GM18519 (cell line): ENCODE data around the gene PTPRA.
"Not testable (repeated sequence)": the region's sequence is repeated elsewhere in the genome, so short reads cannot be mapped to it uniquely, and the experiment has no call there.

Source experiments
- ATAC-seq: cut with Tn5 transposase; IDR thresholded peaks from one replicate; pipeline ENCODE4 v1.9.1; 2021; ENCODE audit warnings: mild to moderate bottlenecking, moderate library complexity; ENCODE audit not compliant: unreplicated experiment, low FRiP score

The PTPRA gene

DNA sequence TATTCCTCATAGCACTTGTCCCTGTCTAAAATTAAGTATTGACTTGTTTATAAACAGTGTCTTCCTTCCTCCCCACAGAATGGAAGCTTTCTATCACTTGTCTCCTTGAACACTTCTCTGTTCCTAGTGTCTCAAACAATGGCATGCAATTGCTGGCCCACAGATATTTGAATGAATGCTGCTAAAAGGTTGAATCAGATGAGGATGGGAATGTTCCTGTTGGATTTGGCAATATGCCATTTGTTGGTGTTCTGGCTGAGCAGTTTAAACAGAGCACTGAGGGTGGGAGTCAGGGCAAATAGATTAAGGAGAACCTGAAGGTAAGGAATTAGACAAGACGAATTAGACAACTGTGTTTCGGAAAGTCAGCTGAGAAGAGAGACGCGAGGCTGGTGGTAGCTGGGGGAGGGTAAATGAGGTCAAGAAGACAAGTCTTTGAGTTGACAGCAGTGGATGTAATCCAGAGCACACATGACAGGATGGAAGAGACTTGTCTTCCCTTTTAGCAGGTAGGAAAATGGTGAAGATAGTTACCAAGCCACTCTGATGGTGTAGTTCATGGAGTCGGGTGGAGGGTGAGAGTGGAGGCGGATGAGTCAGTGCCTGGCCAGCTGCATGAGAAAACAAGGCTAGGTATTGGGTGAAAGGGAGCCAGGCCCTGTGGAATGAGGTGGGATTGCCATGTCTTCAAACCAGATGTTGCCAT, 111.8 kb downstream of the PTPRA start:
- no peak for ATAC-seq

DNA sequence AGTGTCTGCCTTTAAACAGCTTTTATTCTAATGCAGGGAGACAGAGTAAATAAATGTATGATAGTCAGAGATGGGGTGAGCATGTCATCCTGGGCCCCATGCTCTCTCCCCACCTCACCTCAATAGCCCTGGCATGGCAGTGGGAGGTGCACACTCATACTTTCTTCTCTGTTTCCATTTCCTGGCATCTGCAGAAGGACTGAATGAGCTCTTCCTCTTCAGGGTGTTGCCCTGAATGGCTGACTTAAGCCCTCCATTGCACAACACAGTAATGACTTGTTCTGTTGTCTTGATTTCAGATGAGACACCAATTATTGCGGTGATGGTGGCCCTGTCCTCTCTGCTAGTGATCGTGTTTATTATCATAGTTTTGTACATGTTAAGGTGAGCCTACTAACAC, 113.2 kb downstream of the PTPRA start:
- ATAC-seq: no peak

DNA sequence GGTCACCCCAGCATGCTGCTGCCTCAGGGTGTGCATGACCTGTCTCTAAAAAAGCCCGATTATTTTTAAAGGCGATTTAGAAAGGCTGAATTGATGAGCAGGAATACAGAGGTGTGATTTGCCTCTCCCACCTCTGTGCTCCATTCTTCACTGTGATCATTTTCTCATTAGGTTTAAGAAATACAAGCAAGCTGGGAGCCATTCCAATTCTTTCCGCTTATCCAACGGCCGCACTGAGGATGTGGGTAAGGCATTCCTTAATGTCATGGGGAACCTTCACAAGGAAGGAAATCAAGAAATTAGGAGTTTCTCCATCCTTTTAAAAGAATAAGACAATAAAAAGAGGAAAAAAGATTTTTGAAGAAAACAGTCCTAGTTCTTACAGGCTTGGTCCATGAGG, 114.6 kb downstream of the PTPRA start:
- ATAC-seq: no peak

DNA sequence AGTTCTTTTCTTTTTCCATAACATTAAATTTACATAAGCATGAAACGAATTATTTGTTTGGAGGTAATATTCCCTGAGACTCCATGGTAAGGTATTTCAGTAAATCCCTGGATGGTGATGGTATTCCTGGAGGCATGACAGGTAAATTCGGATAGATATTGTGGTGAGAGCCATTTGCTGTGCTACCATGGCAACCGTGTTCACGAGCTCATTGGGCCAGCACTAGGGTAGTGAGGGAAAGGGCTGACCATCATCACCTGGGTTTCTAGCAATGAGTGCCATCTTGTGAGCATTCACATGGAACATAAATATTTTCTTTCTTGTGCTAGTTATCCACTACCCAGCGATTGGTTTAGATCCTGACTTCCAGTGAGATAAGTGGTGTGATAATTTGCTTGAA, 118.3 kb downstream of the PTPRA start:
- no peak for ATAC-seq

DNA sequence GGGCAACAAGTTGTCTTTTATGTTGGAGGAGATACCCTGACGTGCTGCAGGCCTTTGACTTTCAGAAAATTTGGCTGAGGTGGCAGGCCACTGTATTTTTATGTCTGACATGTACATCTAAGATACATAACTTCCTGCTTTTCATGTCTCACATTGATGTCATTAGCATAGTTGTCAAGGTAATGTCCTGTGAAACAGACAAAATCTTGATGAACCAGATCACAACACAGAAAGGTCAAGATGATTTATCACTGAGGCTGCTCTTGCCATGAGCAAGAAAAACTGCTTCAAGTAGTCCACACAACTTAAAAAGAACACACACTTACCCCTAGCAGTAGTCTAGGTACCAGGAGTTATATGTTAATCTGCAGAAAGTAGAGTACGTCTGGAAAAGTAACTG, 120.0 kb downstream of the PTPRA start:
- ATAC-seq: no peak

DNA sequence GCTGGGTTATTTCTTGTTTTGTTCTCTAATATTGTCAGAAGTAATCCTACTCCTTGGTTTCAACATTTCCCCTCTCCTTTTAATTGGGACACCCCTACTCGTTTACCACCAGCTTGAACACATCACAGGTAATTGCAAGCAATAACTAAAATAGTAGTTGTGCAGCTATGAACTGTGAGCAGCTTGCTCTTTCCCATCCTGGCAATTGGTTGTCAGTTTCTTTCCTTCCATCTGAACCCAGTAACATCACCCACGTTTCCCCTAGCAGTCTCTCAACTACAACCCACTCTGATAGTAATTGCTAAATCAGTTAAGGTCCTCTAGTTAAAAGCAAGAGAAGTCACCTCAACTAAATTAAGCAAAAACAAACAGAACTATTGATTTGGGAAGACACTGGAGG, 122.5 kb downstream of the PTPRA start:
- ATAC-seq: no peak

DNA sequence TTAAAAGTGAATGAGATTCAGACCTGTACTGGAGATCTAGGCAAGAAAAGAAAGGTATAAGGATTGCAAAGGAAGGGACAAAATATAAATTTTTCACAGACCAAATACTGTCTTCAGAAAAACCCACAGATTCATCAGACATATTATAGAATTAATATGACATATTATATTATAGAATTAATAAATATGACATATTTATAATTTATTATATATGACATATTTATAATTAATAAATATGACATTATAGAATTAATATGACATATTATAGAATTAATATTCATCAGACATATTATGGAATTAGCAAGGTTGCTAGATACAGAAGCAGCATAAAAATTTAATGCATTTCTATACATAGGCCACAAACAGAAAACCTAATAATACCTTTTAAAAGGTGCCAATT, 125.4 kb downstream of the PTPRA start:
- no peak for ATAC-seq

DNA sequence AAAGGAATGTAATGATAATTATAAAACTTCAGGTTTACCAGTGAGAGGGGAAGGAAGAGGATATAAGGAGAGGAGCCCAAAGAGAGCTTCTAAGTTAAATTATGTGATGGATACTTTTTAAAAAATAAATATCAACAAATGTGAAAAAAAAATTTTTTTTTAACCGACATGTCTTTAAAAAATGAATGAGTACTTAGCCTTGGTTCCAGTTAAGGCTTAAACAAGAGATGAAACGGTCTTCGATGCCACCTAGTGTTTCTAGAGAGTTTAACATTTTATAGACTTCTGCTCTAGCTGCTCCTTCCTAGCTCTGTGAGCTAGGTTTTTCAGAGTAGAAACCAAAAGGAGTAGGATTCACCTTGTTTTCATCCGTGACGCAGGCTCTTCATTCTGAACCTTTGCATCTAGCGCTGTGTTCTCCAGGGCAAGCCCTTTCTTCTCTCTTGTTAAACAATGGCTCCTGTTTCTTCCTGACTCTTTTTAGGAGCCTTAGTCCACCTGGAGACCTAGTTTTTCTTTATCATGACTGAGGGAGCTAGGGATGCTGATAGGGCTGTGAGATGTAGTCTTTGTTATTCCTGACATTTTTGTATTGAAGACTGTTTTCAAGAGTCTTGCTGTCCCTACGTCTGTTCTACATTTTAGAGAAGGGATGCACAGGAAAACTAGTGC, 127.7 kb downstream of the PTPRA start:
- no peak for ATAC-seq

DNA sequence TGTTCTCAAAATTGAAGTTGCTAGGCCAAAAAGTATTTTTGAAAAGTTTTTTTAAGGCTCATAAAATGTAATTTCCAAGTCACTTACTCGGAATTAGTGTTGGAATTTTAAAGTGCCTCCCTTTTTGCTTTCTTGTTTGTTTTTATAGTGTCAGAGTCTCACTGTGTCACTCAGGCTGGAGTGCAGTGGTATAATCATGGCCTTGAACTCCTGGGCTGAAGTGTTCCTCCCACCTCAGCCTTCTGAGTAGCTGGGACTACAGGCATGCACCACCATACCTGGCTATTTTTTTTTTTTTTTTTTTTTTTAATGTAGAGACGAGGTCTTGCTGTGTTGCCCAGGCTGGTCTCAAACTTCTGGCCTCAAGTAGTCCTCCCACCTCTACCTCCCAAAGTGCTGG, 130.1 kb downstream of the PTPRA start:
- no peak for ATAC-seq

DNA sequence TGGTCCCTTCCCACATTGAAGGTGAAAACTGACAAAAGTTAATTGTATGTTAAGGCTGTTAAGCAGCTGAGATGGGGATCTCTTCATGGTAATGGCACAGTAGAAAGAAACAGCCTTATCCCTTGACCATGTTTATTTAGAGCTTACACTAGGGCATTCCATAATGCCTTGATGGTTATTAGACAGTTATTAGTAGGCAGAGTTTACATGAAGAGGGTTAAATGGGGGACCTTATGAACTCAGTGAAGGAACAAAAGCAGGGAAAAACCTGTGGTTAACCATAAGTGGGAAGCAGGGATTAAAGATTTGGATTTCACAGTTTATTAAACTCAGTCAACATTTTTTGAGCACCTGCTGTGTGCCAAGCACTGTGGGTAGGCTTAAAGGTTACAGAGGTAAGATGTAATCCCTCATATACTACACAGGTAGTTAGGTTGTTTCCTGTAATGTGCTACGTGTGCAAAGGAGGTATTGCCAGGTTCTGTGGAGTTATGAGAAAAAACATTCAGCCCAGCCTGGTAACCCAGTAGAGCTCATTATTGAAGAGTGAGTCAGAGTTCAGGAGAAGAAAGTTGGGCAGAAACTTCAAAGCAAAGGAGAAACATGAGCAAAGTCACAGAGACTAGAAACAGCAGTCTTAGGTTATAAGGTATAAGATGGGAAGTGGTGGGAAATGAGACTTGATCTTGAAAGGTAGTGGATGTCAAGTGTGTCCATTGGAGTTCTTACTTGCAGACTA, 137.9 kb downstream of the PTPRA start:
- ATAC-seq: no peak

DNA sequence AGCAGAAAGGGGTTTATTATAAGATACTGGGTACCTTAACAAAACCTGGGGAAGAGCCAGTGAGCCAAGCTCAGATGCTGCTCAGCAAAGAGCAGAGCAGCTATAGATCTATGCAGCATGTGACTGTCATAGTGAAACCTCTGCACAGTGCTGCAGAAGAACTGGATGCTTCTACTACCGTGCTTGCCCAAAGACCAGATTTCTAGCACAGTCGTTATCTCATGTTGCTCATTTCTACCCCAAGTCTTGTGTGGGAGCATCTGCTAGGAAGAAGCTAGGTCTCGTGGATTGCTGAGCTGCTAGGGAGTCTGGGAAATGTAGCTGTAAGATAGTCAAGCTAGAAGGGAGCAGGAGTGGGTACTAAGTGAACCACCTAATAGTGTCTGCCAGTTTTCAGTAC, 138.5 kb downstream of the PTPRA start:
- no peak for ATAC-seq

DNA sequence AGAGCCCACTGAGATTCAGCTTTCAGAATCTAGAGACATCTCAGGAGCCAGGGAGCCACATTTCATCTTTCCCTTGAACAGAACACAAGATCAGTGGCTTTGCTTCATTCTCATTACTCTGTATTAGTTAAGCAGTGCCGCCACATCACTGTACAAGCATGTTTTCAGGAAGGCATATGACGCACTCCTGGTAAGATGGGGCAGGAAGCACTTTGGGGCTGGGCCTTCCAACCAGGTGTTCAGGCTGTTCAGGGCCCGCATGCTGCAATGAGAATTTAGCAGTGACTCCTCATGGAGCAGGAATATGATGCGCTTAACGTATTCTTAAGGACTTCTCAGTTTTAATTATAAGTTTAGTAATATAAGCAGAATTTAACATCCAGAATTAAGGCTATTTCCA, 140.5 kb downstream of the PTPRA start:
- ATAC-seq: no peak

DNA sequence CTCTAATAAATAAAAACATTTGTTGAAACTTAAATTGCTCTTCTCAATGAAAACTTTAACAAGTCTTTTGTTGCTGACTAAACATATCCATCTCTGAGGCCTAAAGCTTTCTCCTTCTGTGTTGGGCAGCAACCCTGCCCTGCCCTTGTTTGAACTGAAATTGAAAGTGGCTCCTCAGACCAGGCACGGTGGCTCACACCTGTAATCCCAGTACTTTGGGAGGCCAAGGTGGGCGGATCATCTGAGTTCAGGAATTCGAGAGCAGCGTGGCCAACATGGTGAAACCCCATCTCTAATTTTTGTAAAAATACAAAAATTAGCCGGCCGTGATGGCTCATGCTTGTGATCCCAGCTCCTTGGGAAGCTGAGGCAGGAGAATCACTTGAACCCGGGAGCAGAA, 140.9 kb downstream of the PTPRA start:
- no peak for ATAC-seq

DNA sequence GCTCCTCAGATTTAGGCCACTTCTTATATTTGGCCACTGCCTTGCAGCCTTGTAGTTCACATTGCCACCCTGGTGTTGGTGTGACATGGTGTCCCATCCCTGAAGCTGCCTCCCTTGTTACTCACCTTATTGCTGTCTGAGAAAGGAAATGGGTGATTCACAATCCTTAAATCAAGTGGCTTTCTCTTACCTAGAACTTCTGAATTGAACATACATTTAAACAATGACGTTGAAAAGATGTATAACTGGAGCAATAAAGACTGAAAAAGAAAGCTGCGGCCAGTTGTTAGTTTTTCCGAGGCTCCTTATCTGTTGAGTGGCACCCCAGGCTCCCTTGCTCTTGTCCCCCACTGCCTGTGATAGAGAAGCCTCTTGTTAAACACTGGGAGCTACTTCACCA, 141.4 kb downstream of the PTPRA start:
- ATAC-seq: no peak

DNA sequence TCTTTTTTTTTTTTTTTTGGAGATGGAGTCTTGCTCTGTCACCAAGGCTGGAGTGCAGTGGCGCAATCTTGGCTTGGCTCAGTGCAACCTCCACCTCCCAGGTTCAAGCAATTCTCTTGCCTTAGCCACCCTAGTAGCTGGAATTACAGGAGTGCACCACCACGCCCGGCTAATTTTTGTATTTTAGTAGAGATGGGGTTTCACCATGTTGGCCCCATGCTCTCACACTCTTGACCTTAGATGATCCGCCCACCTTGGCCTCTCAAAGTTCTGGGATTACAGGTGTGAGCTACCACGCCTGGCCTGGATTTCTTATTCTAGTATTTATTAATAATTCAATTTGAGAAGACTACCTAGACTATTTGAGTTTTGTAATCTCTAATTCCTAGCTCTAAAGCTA, 142.0 kb downstream of the PTPRA start:
- ATAC-seq: not testable (repeated sequence)

DNA sequence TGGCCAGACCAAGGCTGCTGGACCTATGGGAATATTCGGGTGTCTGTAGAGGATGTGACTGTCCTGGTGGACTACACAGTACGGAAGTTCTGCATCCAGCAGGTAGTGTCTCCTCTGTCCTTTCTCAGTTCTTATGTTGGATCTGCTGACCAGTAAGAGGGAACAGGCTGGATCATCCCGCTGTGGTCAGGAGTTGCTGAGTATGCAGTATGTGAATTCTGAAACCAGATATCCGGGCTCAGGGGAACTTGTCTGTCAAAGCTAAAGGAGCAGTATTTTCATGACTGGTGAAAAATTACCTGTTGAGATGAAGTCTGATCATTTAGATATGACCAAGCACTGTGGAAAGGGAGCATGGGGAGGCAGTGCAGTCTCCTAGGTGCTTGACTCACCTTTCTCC, 148.0 kb downstream of the PTPRA start:
- ATAC-seq: no peak

DNA sequence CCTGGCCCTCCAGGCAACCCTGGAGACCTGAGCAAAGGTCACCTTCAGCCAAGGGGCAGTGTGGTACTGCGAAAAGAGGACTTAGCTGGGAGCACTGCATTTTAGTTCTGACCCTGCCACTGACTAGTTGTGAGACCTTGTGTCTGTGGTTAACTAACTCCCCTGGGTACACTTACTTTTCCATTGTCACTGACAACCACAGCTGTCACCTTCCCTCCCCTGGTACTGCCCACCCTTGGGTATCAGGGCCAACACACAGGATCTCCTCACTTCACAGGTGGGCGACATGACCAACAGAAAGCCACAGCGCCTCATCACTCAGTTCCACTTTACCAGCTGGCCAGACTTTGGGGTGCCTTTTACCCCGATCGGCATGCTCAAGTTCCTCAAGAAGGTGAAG, 148.5 kb downstream of the PTPRA start:
- ATAC-seq: no peak

DNA sequence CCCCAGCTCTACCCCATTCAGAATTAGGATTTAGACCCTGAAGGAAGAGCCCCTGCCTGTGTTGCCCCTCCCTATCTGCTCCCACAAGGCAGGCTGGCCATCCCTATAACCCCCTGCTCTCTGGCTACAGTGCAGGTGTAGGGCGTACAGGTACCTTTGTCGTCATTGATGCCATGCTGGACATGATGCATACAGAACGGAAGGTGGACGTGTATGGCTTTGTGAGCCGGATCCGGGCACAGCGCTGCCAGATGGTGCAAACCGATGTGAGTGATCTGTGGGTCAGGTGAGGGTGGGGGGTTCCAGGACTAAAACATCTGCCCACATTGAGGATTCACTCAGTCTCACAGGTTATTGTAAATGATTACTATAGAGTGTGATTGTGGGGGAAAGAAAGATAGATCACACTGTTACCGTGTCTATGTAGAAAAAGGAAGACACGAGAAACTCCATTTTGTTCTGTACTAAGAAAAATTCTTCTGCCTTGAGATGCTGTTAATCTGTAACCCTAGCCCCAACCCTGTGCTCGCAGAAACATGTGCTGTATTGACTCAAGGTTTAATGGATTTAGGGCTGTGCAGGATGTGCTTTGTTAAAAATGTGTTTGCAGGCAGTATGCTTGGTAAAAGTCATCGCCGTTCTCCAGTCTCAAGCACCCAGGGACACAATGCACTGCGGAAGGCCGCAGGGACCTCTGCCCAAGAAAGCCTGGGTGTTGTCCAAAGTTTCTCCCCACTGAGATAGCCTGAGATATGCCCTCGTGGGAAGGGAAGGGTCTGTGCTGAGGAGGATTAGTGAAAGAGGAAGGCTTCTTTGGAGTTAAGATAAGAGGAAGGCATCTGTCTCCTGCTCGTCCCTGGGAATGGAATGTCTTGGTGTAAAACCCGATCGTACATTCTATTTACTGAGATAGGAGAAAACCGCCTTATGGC, 149.5 kb downstream of the PTPRA start:
- ATAC-seq: not testable (repeated sequence)

DNA sequence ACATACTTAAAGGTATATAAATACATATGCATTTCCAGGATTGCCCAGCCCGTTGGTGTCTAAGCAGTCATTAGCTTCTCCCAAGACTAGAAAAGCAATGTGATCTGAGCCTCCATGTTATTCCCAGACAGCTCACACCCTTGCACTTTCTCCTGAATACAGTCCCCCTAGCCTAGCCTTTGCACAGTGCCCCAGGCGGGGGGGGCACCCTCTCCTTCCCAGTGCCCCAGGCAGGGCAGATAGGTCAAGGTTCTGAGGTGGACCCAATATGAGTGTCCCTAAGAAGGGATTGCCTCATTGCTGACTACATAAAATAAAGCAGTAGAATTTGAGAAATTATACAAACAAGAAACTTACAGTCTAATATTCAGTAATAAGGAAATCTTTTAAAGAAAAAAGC, 154.7 kb downstream of the PTPRA start:
- ATAC-seq: no peak

DNA sequence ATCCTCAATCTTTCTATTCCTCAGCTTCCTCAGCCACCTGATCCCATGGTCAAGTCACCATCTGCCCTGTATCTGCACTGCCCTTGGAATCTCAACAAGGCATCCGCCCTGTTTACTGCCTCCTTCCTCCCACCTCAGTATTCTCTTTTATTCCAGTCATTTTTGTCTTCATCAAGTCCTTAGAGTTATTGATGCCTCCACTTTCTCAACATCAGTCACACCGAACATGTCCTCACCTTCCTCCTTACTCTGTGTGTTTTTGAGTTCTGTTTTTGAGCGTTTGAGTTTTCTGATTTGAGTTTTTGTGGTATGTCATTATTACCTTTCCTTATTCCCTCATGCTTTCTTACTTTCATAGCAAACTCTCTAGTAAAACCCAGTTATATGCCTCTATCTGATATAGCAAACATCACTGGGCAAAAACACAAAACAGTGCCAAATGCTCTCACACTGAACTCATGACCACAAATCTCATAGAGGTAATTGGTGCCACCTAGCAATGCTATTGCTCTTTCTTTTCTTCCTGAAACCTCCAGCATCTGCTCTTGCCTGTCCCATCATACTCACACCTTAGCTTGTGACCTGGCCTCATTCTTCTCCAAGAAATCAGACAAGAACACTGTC, 158.4 kb downstream of the PTPRA start:
- ATAC-seq: no peak
